WI38 (cell line): ENCODE measurements around the gene BLOC1S3.

Experiments used
- H3K4me3 ChIP-seq: 2 replicates; pipeline ENCODE4 v1.5.1; 2011; ENCODE audit warnings: low read depth, mild to moderate bottlenecking, control low read depth, low read length
- CTCF ChIP-seq: IDR thresholded peaks from 2 replicates; pipeline ENCODE4 v1.5.1; 2012; ENCODE audit warnings: low read depth, mild to moderate bottlenecking, control low read depth, low read length

The BLOC1S3 gene

DNA sequence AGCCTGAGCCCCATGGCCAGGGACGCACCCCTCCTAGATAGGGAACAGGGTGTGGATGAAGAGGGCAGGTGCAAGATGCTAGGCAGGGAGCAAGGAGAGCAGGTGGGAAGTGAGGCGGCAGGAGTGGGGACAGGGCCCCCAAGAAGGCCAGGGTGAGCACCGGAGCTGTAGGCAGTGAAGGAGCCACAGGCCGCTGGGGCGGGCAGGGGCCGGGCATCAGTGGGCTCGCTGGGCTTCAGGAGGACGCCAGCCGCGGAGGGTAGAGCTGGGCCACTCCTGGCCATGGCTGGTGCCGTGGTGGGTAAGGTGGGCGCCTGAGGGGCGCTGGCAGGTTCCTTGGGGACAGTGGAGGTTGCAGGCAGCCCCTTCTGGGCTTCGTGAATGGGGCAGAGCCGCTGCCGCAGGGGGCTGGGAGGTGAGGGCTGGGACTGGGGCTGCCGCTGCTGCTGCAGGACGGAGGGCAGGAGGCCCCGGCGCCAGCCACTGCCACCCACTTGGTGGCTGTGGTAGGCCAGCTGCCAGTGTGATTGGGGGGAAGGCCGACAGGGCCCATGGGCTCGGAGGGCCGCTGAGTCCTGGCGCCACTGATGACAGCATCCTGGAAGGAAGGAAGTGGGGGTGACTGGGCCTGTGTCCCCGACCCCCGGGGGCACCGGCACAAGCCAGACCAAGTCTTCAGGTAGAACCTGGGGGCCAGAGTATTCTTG, 19.9 kb upstream of the BLOC1S3 start:
- no peak for TF ChIP-seq CTCF
- no peak overlapping the region for H3K4me3 ChIP-seq

DNA sequence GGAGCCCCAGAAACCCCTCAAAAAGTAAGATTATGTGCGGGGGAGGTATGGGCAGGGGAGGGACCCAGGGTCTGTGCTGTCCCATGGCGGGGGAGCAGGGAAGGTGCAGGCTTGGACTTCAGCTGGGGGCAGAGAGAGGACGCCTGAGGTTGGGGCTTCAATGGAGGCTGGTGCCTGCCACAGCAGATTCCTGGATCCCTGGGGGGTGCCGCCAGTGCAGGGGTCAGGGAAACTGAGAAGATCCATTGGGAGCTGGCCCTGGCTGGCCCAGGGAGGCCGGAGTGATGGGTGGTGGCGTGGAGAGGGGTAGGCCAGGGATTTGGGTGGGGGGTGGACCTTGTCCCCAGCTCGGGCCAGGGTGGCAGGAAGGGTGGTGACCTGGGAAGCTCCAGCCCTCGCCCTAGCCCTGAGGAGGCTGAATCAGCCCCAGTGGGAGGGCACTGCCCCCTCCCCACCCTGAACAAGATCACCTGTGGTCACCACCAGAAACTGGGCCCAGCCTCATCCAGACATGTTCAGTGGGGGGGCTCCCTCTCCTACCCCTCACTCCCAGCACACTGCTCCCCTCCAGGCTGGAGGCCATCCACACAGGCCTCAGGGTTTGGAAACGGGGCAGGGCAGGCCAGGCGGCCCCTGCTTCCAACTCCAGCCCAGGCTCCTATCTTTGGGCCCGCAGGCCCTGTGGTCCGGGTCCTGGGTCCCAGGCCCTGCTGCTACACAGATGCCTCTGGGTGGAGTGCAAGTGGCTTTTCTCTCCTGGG, 19.2 kb upstream of the BLOC1S3 start:
- no peak overlapping the region for H3K4me3 ChIP-seq
- no peak for TF ChIP-seq CTCF

DNA sequence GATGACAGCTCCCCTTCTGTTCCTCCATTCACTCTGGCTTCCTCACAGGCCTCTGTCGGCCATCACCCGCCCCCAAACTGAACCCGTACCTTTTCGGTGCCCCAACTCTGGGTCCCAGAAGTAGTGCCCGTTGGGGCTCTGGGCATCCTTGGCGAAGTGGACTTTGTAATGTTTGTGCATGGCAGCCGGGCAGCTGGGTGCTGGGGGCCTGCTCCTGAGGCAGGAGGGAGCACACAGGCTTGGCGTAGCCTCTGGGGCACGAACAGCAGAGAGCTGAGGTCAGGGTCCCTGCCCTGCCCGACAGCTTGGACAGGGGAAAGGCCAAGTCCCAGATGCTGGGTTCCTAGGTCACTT, 18.6 kb upstream of the BLOC1S3 start:
- no peak for TF ChIP-seq CTCF
- H3K4me3 ChIP-seq, result no peak overlapping the region

- H3K4me3 ChIP-seq, result no peak within 1 kb of the TSS
- TF ChIP-seq CTCF, result no peak
Observed at GRCh38 chr19:45160870-45161737, 17.5 kb upstream of the BLOC1S3 start, which contains the start of gene NKPD1. TSS of gene NKPD1 (minus strand) at chr19:45160982. CDS start at chr19:45160150, 832 bp downstream.

GRCh38 chr19:45161738-45162607, 16.6 kb upstream of the BLOC1S3 start:
- H3K4me3 ChIP-seq, result no peak overlapping the region
- TF ChIP-seq CTCF, result peak; percentile 73

DNA sequence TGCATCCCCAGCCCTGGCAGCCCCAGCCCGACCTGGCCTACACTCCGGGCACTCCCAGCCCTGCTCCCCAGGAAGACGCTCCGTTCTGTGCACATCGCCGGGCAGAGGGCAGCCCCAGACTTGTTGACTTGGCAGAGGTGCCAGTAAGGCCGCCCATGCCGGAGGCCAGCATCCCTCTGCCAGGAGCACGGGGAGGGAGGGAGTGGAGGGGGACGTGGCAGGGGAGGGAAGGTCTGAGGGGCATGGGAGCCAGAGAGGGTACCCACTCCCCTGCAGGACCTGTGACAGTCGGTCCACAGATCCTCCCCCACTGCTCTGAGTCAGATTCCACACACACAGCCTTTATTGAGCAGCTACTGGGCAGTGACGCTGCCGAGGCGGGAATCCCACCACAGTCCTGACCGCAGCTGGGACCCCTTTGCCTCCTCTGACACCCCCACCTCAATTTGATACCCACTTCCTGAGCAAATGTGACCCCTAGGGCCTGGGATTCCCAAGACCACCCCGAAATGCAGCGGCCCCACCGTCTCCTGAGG, 15.9 kb upstream of the BLOC1S3 start:
- H3K4me3 ChIP-seq, result no peak overlapping the region
- no peak for TF ChIP-seq CTCF
